A549 (cell line): ENCODE data around the gene RNF144A. TPM values are rescaled to one million over a fixed set of nuclear protein-coding genes. Genes with fewer than 3 reads are reported as not detected.

Experiments
- ATAC-seq, 2 experiments: fragments of 200-7000 bp in 1 of 2; fragments of >200 bp in 1 of 2; cut with Nextera tagmentation in 1 of 2; cut with Tn5 transposase in 1 of 2; 3 replicates each; pipeline versions ENCODE4 v1.8.0 to v1.9.1; 2018 to 2020; ENCODE audit warnings: mild to moderate bottlenecking in 1 of 2, moderate library complexity in 1 of 2
- CTCF ChIA-PET: fragments of 300-600 bp; sonication (Branson Sonifier 250); formaldehyde crosslinking; extraction: SDS; loops from one replicate; lab custom pipeline; 2021; ENCODE audit warnings: antibody characterized with exemption, inconsistent platforms; lab: Yijun Ruan, JAX
- POLR2A ChIA-PET: fragments of 350-600 bp; formaldehyde crosslinking; extraction: SDS; loops from one replicate; lab custom pipeline; 2021; ENCODE audit warnings: antibody characterized with exemption, inconsistent platforms; lab: Yijun Ruan, JAX
- DNase-seq, 2 experiments: peaks; one replicate each; pipeline versions ENCODE4 v3.0.0 to v3.0.0-alpha.2; 2011 to 2016; ENCODE audit warnings: low read depth in 1 of 2, low spot score in 1 of 2
- FAIRE-seq: peaks from 2 replicates; lab custom pipeline; 2011; peaks lifted over from hg19 to GRCh38; lab: Jason Lieb, UNC
- H3K27ac ChIP-seq, 2 experiments: fragments of >200 bp; sonication (Bioruptor Twin); formaldehyde crosslinking; 3 replicates each; pipeline ENCODE4 v1.5.1; 2016 to 2017
- H3K4me1 ChIP-seq: fragments of >200 bp; sonication (Bioruptor Twin); formaldehyde crosslinking; 3 replicates; pipeline ENCODE4 v1.6.1; 2016
- H3K4me2 ChIP-seq: fragments of >200 bp; sonication (Bioruptor Twin); formaldehyde crosslinking; 3 replicates; pipeline ENCODE4 v1.6.1; 2016
- H3K4me3 ChIP-seq: fragments of >200 bp; sonication (Bioruptor Twin); formaldehyde crosslinking; 3 replicates; pipeline ENCODE4 v1.5.1; 2016
- H3K9me3 ChIP-seq: fragments of >200 bp; sonication (Bioruptor Twin); formaldehyde crosslinking; 3 replicates; pipeline ENCODE4 v1.6.1; 2016
- BHLHE40 ChIP-seq: IDR thresholded peaks from 2 replicates; pipeline ENCODE4 v1.6.1; 2012; ENCODE audit warnings: low read depth, low read length, inconsistent platforms
- EHF ChIP-seq: fragments of 250-450 bp; sonication (Bioruptor Pico); IDR thresholded peaks from 2 replicates; pipeline ENCODE4 v1.5.0; 2020; ENCODE audit warnings: mild to moderate bottlenecking
- ESRRA ChIP-seq: fragments of 150-350 bp; IDR thresholded peaks from 2 replicates; pipeline ENCODE4 v1.6.1; 2014; ENCODE audit warnings: mild to moderate bottlenecking, low read length, borderline replicate concordance
- FOSB ChIP-seq: fragments of 250-450 bp; sonication (Bioruptor Pico); IDR thresholded peaks from 2 replicates; pipeline ENCODE4 v1.5.0; 2020; ENCODE audit warnings: mild to moderate bottlenecking, moderate library complexity
- FOXS1 ChIP-seq: fragments of 250-450 bp; sonication (Bioruptor Pico); IDR thresholded peaks from 2 replicates; pipeline ENCODE4 v1.5.0; 2020; ENCODE audit warnings: mild to moderate bottlenecking, moderate library complexity
- GATA3 ChIP-seq: IDR thresholded peaks from 2 replicates; pipeline ENCODE4 v1.6.1; 2012; ENCODE audit warnings: borderline replicate concordance
- HES2 ChIP-seq: fragments of >200 bp; sonication (Bioruptor Twin); formaldehyde crosslinking; IDR thresholded peaks from 2 replicates; pipeline ENCODE4 v1.6.1; 2016
- HMGXB4 ChIP-seq: fragments of 250-450 bp; sonication (Bioruptor Pico); IDR thresholded peaks from 2 replicates; pipeline ENCODE4 v1.5.0; 2021; ENCODE audit warnings: mild to moderate bottlenecking, moderate library complexity, borderline replicate concordance
- HOXA7 ChIP-seq: fragments of 250-450 bp; sonication (Bioruptor Pico); IDR thresholded peaks from 2 replicates; pipeline ENCODE4 v1.5.0; 2020; ENCODE audit warnings: mild to moderate bottlenecking, moderate library complexity
- HOXB13 ChIP-seq: fragments of 250-450 bp; sonication (Bioruptor Pico); IDR thresholded peaks from 2 replicates; pipeline ENCODE4 v1.5.0; 2020; ENCODE audit warnings: low read depth, mild to moderate bottlenecking, moderate library complexity
- HOXB5 ChIP-seq: fragments of 250-450 bp; sonication (Bioruptor Pico); IDR thresholded peaks from 2 replicates; pipeline ENCODE4 v1.5.0; 2020; ENCODE audit warnings: mild to moderate bottlenecking, moderate library complexity
- JUN ChIP-seq, 2 experiments: fragments of >200 bp; sonication (Bioruptor Twin); formaldehyde crosslinking; IDR thresholded peaks; 2 replicates in 1 of 2; 3 replicates in 1 of 2; pipeline ENCODE4 v1.6.1; 2016 to 2017
- MAFK ChIP-seq: fragments of 450-650 bp; IDR thresholded peaks from 2 replicates; pipeline ENCODE4 v1.6.1; 2014; ENCODE audit not compliant: partially characterized antibody
- NFE2L2 ChIP-seq: fragments of 150-350 bp; conservative IDR thresholded peaks from 2 replicates; pipeline ENCODE4 v1.6.1; 2014; ENCODE audit warnings: low read length
- NR3C1 ChIP-seq: fragments of >200 bp; sonication (Bioruptor Twin); formaldehyde crosslinking; IDR thresholded peaks from 3 replicates; pipeline ENCODE4 v1.6.1; 2017
- PHF8 ChIP-seq: fragments of 200-600 bp; sonication (generic); IDR thresholded peaks from 2 replicates; pipeline ENCODE4 v1.6.1; 2016; ENCODE audit warnings: low read depth, mild to moderate bottlenecking, antibody characterized with exemption, moderate library complexity, borderline replicate concordance
- POLR2AphosphoS2 ChIP-seq: conservative IDR thresholded peaks from 2 replicates; pipeline ENCODE4 v1.6.1; 2012; ENCODE audit warnings: low read length, improper control_type of control experiment, inconsistent platforms
- RAD21 ChIP-seq, 2 experiments: fragments of >200 bp in 1 of 2; sonication (Bioruptor Twin) in 1 of 2; formaldehyde crosslinking in 1 of 2; IDR thresholded peaks in 1 of 2; conservative IDR thresholded peaks in 1 of 2; 2 replicates in 1 of 2; 3 replicates in 1 of 2; pipeline ENCODE4 v1.6.1; 2012 to 2018; ENCODE audit warnings: inconsistent platforms in 1 of 2
- RFX5 ChIP-seq: fragments of 450-650 bp; IDR thresholded peaks from 2 replicates; pipeline ENCODE4 v1.7.1; 2014; ENCODE audit warnings: antibody characterized with exemption, mild to moderate bottlenecking, moderate library complexity
- SMC3 ChIP-seq: fragments of >200 bp; sonication (Bioruptor Twin); formaldehyde crosslinking; IDR thresholded peaks from 3 replicates; pipeline ENCODE4 v1.6.1; 2018; ENCODE audit warnings: inconsistent platforms
- TP53 ChIP-seq: fragments of 250-450 bp; sonication (Bioruptor Pico); IDR thresholded peaks from 2 replicates; pipeline ENCODE4 v1.5.0; 2021; ENCODE audit warnings: mild to moderate bottlenecking, moderate library complexity
- ZNF302 ChIP-seq: fragments of 250-450 bp; sonication (Bioruptor Pico); IDR thresholded peaks from 2 replicates; pipeline ENCODE4 v1.9.0; 2021; ENCODE audit warnings: inconsistent platforms, mild to moderate bottlenecking, moderate library complexity
- ZSCAN20 ChIP-seq: fragments of 250-450 bp; sonication (Bioruptor Pico); IDR thresholded peaks from 2 replicates; pipeline ENCODE4 v1.8.0; 2022; ENCODE audit warnings: mild to moderate bottlenecking, moderate library complexity
- WGBS: methylation state at CpG from one replicate; pipeline ENCODE4 v1.1.6; 2017; ENCODE audit errors: missing lambda C conversion rate; 5-methylcytosine and 5-hydroxymethylcytosine counted together
- polyA plus RNA-seq, 4 experiments: library from polyadenylated mRNA; depleted of rRNA in 3 of 4; stranded (reverse); fragments of >200 nt; fragmentation: RNase III in 1 of 4; extraction: RNeasy Plus Mini Kit Qiagen cat#74134 plus additional on column Dnase treatment in 1 of 4; gene quantifications; 2 replicates in 3 of 4; 3 replicates in 1 of 4; pipeline ENCODE4 v1.2.3, GENCODE V29; 2011 to 2017
- TF ChIP-seq, protein P1 (sequence below): fragments of 200-600 bp; sonication (generic); IDR thresholded peaks from 2 replicates; pipeline ENCODE4 v1.6.1; 2016; ENCODE audit warnings: antibody characterized with exemption, mild to moderate bottlenecking, moderate library complexity
- TF ChIP-seq, protein P2 (sequence below): IDR thresholded peaks from 2 replicates; pipeline ENCODE4 v1.6.1; 2012
- TF ChIP-seq, protein P3 (sequence below): IDR thresholded peaks from 2 replicates; pipeline ENCODE4 v1.6.1; 2012; ENCODE audit warnings: low read depth, borderline replicate concordance

RNF144A gene
- polyA plus RNA-seq, 2 of the 4 experiments (the other 2 are of a cell fraction) = 4.4 to 9.6 TPM

- TF ChIP-seq TP53 (CRISPR knock-in tag) = no peak
These were observed 15.0 kb downstream of the RNF144A start (continued) for GRCh38 chr2:6932206-6932605.

DNA sequence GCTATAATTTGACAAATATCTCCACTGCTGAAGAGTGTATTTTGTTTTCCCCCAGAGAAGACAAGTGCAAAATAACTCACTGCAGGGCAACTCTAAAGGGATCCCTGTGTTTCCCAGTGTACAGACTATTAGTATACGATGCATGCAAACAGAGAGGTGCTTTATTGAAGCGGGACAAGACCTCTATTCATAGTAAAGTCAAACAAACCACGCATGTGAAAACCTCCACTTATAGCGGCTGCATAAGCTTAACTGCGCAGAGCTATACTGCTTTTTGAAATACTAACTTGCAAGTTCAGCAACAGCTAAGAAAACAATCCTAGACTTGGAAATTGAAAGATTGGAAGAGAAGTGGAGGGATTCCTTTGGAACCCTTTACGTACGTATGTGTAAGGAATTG, 15.6 kb downstream of the RNF144A start:
- H3K4me3 ChIP-seq = no peak overlapping the region
- H3K4me2 ChIP-seq = no peak overlapping the region
- H3K9me3 ChIP-seq = no peaks in the 10 kb centered on the region
- ATAC-seq = no peak
- 76% methylated on average over 7 of the region's 7 CpGs for WGBS
- H3K27ac ChIP-seq = no peak overlapping the region
- TF ChIP-seq FOSB (CRISPR knock-in tag) (no peak), PHF8 (no peak), NR3C1 (no peak), ZSCAN20 (CRISPR knock-in tag) (no peak), HMGXB4 (CRISPR knock-in tag) (no peak), TP53 (CRISPR knock-in tag) (no peak), ZNF302 (CRISPR knock-in tag) (no peak), MAFK (no peak), SMC3 (no peak)
- TF ChIP-seq, protein P1, sequence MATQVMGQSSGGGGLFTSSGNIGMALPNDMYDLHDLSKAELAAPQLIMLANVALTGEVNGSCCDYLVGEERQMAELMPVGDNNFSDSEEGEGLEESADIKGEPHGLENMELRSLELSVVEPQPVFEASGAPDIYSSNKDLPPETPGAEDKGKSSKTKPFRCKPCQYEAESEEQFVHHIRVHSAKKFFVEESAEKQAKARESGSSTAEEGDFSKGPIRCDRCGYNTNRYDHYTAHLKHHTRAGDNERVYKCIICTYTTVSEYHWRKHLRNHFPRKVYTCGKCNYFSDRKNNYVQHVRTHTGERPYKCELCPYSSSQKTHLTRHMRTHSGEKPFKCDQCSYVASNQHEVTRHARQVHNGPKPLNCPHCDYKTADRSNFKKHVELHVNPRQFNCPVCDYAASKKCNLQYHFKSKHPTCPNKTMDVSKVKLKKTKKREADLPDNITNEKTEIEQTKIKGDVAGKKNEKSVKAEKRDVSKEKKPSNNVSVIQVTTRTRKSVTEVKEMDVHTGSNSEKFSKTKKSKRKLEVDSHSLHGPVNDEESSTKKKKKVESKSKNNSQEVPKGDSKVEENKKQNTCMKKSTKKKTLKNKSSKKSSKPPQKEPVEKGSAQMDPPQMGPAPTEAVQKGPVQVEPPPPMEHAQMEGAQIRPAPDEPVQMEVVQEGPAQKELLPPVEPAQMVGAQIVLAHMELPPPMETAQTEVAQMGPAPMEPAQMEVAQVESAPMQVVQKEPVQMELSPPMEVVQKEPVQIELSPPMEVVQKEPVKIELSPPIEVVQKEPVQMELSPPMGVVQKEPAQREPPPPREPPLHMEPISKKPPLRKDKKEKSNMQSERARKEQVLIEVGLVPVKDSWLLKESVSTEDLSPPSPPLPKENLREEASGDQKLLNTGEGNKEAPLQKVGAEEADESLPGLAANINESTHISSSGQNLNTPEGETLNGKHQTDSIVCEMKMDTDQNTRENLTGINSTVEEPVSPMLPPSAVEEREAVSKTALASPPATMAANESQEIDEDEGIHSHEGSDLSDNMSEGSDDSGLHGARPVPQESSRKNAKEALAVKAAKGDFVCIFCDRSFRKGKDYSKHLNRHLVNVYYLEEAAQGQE = no peak
- TF ChIP-seq, protein P2, sequence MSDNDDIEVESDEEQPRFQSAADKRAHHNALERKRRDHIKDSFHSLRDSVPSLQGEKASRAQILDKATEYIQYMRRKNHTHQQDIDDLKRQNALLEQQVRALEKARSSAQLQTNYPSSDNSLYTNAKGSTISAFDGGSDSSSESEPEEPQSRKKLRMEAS = no peak
- TF ChIP-seq, all 56 proteins: peak for 0
- no peak for FAIRE-seq
- POLR2A ChIA-PET = no interaction called here
- DNase-seq = no peak
- H3K4me1 ChIP-seq = no peaks in the 10 kb centered on the region
- CTCF ChIA-PET = interaction anchor here (1.0 to 2.4 kb wide), 3 partner anchors 9 to 16 kb away, joined by 3 to 12 read pairs (median 3); partner anchors contain the start of gene RNF144A

- CTCF ChIA-PET = interaction anchor here (2.4 kb wide), 1 partner anchor 17 kb away, joined by 12 read pairs; the partner anchor contains the start of gene RNF144A
- FAIRE-seq (no peak), DNase-seq (no peak), ATAC-seq (no peak)
- WGBS = 77% methylated on average over 3 of the region's 3 CpGs
- no peak overlapping the region for H3K4me2 ChIP-seq
- no peaks in the 10 kb centered on the region for H3K9me3 ChIP-seq
- POLR2A ChIA-PET = no interaction called here
- no peaks in the 10 kb centered on the region for H3K4me1 ChIP-seq
- no peak for TF ChIP-seq ESRRA
- no peak for TF ChIP-seq GATA3
- TF ChIP-seq TP53 (CRISPR knock-in tag) = no peak
- no peak for TF ChIP-seq SMC3
- no peak for TF ChIP-seq RAD21 (conservative IDR thresholded peaks at IDR 0.05 in 1 of 2, IDR thresholded peaks at IDR 0.05 in 1 of 2)
- H3K27ac ChIP-seq = no peak overlapping the region
- H3K4me3 ChIP-seq = no peak overlapping the region
These were observed 16.7 kb downstream of the RNF144A start for GRCh38 chr2:6933911-6934310.

GRCh38 chr2:6934345-6934744, 17.1 kb downstream of the RNF144A start:
- Histone ChIP-seq H3K9me3 (no peaks in the 10 kb centered on the region), H3K4me3 (no peak overlapping the region), H3K4me2 (no peak overlapping the region), H3K4me1 (no peaks in the 10 kb centered on the region), H3K27ac (no peak overlapping the region)
- FAIRE-seq = no peak
- ChIA-PET POLR2A (no interaction called here), CTCF (no interaction called here)
- TF ChIP-seq RFX5 (no peak), JUN (IDR thresholded peaks at IDR 0.05) (no peak), PHF8 (no peak), HOXB13 (CRISPR knock-in tag) (no peak), HES2 (no peak), BHLHE40 (no peak), NFE2L2 (no peak), POLR2AphosphoS2 (no peak), FOXS1 (CRISPR knock-in tag) (no peak), HOXB5 (CRISPR knock-in tag) (no peak), HOXA7 (CRISPR knock-in tag) (no peak), EHF (CRISPR knock-in tag) (no peak)
- TF ChIP-seq, protein P2 = no peak
- TF ChIP-seq, protein P3, sequence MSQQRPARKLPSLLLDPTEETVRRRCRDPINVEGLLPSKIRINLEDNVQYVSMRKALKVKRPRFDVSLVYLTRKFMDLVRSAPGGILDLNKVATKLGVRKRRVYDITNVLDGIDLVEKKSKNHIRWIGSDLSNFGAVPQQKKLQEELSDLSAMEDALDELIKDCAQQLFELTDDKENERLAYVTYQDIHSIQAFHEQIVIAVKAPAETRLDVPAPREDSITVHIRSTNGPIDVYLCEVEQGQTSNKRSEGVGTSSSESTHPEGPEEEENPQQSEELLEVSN = no peak
- 39% methylated on average over 1 of the region's 1 CpG for WGBS
- ATAC-seq = no peak
- DNase-seq = no peak
